GM13976 (cell line): ENCODE measurements around the gene POLR2A.

Experiments used
- DNase-seq: peaks from one replicate; pipeline ENCODE4 v3.0.0; 2012; ENCODE audit warnings: low spot score
- in situ Hi-C: fragments of 300-500 bp; cut with MboI; formaldehyde crosslinking; loops from one replicate; pipeline ENCODE4 v1.12.0; 2022; ENCODE audit warnings: low sequenced_read_pairs, mixed read lengths, inconsistent platforms; ENCODE audit not compliant: unreplicated experiment
- TF ChIP-seq, protein P1 (sequence below): IDR thresholded peaks from 2 replicates; pipeline ENCODE4 v1.5.1; 2012; ENCODE audit warnings: borderline replicate concordance, mild to moderate bottlenecking; ENCODE audit not compliant: insufficient read depth; ENCODE audit errors: extremely low read depth, missing control alignments, control extremely low read depth

The POLR2A gene

DNA sequence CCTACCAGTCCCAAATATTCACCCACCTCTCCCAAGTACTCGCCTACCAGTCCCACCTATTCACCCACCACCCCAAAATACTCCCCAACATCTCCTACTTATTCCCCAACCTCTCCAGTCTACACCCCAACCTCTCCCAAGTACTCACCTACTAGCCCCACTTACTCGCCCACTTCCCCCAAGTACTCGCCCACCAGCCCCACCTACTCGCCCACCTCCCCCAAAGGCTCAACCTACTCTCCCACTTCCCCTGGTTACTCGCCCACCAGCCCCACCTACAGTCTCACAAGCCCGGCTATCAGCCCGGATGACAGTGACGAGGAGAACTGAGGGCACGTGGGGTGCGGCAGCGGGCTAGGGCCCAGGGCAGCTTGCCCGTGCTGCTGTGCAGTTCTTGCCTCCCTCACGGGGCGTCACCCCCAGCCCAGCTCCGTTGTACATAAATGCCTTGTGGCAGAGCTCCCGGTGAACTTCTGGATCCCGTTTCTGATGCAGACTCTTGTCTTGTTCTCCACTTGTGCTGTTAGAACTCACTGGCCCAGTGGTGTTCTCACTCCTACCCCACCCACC lies 29.8 kb downstream of the POLR2A start:
- no peak for DNase-seq
- TF ChIP-seq, protein P1, sequence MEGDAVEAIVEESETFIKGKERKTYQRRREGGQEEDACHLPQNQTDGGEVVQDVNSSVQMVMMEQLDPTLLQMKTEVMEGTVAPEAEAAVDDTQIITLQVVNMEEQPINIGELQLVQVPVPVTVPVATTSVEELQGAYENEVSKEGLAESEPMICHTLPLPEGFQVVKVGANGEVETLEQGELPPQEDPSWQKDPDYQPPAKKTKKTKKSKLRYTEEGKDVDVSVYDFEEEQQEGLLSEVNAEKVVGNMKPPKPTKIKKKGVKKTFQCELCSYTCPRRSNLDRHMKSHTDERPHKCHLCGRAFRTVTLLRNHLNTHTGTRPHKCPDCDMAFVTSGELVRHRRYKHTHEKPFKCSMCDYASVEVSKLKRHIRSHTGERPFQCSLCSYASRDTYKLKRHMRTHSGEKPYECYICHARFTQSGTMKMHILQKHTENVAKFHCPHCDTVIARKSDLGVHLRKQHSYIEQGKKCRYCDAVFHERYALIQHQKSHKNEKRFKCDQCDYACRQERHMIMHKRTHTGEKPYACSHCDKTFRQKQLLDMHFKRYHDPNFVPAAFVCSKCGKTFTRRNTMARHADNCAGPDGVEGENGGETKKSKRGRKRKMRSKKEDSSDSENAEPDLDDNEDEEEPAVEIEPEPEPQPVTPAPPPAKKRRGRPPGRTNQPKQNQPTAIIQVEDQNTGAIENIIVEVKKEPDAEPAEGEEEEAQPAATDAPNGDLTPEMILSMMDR, result no peak
- in situ Hi-C loops, result no loop called here

DNA sequence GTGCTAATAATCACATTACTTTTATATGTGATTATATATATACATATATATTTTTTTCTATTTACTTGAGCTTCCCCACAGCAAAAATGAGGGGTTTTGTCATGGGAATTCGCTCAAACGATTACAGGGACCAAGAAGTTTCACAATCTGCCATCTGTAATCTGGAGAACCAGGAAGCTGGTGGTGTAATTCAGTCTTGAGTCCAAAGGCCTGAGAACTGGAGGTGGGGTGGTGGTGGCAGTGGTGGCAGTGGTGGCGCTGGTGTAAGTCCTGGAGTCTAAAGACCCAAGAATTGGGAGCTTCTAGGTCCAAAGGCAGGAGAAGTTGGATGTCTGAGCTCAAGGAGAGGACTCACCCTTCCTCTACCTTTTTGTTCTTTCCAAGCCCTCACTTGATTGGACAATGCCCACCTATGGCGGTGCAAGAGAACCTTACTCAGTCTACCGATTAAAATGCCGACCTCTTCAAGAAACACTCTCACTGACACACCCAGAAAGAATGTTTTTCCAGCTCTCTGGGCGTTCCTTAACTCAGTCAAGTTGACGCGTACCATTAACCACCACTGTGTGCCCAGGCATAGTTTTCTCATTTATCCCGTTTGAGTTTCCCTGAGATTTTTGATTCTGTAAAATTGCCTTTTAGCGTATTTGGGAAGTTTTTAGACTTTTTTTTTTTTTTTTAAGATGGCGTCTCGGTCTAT lies 31.9 kb downstream of the POLR2A start:
- in situ Hi-C loops, result no loop called here
- TF ChIP-seq, protein P1, result no peak
- no peak for DNase-seq

DNA sequence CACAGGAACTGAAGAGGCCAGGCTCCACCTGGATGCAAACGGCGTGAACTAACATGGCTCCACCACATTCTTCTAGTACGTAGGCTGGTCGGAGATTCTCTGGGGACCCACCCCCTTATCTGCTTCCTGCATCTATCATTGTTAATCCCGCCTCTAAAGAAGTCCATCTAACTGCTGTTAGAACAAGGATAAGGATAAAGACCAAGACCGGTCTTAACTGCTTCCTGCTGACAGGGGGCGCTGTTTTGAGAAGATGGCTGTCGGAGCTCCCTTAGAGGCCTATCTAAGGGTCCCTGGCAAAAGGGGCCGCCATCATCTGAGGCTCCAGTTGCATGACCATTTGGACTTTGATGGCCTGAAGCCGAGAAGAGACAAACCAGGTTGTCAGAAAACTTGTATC lies 38.9 kb downstream of the POLR2A start:
- peak; percentile 33 for DNase-seq
- TF ChIP-seq, protein P1, result peak; percentile 12
- in situ Hi-C loops, result no loop called here

DNA sequence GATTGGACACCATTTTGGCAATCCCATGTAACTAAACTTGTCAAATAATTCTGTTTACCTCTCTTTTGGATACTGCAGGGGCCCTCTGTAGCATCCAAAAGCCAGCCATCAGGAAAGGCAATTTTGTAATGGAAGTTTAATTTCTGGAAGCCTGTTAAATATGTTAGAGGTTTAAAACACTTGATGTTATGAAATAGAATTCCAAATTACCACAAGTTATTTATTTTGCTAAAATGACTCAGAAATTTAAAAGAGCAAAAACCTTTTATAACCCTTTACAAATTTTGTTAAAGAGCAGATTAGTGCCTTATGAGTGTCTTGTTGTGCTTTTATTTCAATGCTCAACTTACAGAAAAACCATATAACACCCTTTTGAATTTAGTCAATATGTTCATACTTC lies 44.7 kb downstream of the POLR2A start:
- in situ Hi-C loops, result no loop called here
- TF ChIP-seq, protein P1, result no peak
- no peak for DNase-seq

DNA sequence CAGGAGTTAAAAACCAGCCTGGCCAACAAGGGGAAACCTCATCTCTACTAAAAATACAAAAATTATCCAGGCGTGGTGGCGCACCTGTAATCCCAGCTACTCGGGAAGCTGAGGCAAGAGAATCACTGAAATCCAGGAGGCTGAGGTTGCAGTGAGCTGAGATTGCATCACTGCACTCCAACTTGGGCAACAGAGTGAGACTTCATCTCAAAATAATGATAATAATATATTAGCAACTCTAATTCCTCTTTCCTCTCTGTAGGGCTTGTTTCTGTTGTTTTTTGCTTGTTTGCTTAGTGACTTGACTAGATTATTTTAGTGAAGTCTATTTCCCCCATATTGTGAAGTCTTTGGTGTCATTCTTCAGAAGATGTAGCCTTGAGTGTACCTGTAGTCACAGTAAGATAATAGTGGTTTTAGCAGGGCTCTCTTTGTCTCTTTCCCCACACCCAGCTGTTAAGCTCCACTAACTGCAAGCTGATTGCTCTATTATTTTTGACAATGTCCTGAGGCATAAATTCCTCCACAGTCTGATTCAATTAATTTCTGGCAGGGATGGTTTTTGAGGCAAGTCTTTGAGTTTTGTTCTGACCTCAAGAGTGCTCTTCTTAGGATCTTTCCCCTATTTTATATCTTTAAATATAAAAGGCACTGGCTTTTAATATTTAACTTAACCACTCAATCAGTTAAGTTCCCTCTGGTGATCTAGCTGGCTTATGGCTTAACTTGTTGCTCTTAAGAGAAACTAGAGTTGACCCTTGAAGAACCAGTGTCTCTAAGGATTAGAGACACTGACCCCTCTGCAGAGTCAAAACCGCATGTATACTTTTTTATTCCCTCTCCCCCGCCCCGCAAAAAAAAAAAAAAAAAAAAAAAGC lies 46.1 kb downstream of the POLR2A start:
- no peak for DNase-seq
- TF ChIP-seq, protein P1, result no peak
- in situ Hi-C loops, result no loop called here

DNA sequence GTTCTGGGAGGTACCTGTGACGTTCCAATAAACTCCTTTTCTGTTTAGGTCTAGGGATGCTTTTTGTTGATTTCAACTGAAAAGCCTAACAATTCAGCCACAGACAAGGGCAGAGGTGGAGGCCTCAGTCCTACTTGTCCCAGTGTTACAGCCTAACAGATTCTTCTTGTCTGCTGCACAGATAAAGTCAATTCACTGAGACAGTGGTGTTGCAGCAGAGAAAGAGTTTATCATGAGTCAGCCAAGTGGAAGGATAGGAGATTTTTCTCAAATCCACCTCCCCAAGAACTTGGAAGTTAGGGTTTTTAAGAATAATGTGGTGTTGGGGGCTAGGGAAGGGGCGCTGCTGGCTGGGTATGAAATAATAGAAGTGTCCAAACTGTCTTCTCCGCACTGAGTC lies 53.9 kb downstream of the POLR2A start:
- TF ChIP-seq, protein P1, result no peak
- in situ Hi-C loops, result no loop called here
- no peak for DNase-seq
